Left hindlimb (tissue), 1 donor: ENCODE data around the gene BRICD5.

ENCODE experiments used
- DNase-seq: peaks from one replicate; pipeline ENCODE4 v3.0.0-alpha.2; 2018

The BRICD5 gene

DNA sequence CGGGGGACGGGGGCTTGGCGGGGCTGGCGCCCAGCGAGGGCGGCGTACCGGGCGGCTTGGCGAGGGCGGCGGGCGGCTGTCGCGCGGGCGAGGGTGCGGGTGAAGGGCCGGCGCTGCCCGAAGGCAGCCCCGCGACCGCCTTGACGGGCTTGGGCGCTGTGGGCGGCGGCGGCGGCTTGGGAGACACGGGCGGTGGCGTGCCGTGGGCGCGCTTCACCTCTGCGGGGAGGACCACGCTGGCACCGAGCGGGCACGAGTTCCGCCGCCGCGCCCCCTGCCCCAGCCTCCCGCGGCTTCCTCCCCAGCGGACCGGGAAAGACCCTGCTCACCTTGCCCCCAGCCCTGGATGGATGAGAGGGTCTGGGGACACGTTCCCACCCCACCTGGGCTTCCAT lies 31.6 kb downstream of the BRICD5 start:
- no peak for DNase-seq

DNA sequence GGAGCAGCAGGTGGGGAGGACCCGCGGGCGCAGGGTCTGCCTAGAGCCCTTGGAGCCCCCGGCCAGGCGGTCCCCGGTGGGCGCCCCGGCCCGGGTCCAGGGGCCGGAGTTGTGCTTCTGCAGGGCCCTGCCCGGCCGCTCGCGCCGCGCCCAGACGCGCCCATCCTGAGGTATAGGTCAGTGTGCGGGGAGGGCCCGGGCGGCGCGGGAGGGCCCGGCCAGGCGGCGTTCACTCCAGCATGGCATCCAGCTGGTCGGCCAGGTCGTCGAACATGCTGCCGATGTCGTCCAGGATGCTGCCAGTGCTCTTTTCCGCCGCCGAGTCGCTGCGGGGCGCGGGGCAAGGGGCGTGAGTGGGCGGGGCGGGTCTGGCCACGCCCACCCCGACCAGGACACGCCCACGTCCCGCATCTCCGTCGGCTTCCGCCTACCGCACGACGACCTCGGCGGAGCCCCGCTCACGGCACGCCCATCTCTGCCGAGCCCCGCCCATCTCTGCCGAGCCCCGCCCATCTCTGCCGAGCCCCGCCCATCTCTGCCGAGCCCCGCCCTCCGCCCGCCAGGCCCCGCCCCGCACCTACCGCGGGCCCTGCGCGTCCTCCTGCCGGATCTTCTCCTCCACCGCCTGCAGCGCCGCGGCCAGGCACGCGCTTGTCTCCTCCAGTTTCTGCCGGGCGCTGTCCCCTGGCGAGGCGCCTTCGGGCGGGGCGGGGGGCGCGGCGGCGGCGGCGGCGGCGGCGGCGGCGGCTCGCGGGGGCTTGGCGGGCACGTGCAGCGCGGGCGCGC lies 32.1 kb downstream of the BRICD5 start:
- DNase-seq: no peak

DNA sequence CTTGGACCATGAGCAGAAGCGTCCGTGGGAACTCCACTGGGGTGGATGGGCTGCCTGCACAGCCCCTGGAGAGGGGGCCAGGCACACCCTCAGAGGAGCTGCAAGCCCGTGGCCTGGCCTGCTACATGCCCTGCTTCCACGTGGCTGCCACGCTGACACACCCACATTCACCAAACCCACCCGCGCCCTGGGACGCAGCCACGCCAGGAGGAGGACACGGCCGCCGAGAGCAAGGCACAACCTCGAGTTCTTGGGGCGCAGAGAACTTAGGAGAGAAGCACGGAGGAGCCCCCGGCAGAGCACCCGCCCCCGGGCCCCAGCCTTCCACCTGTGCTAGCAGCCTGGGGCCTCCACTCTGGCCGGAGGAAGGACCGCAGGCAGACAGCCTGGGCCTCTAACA lies 33.1 kb downstream of the BRICD5 start:
- no peak for DNase-seq

DNA sequence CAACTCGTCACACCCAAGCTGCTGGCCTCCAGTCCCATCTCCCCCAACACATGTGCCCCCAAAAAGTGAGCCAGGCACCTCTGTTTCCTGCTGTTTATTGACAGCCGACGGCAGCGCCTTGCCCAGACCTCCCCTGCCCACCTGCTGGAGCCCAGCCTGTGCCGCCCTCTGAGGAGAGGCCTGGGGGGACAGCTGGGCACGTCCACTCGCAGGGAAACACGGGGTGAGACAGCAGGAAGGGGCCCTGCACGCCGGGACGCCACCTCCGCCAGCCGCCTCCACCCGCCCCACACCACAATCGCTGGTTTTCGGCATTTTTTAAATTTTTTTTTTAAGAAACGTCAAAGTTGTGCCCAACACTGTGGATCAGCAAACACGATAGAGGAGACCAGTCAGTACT lies 33.6 kb downstream of the BRICD5 start:
- no peak for DNase-seq

DNA sequence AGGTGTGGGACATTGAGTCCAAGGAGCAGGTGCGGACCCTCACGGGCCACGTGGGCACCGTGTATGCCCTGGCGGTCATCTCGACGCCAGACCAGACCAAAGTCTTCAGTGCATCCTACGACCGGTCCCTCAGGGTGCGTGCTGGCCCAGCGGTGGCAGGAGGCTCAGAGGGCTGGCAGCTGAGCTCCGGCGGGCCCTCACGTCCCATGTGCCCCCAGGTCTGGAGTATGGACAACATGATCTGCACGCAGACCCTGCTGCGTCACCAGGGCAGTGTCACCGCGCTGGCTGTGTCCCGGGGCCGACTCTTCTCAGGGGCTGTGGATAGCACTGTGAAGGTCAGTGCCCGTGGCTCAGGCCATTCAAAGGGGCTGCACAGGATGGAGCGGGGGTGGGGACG lies 34.6 kb downstream of the BRICD5 start:
- no peak for DNase-seq

DNA sequence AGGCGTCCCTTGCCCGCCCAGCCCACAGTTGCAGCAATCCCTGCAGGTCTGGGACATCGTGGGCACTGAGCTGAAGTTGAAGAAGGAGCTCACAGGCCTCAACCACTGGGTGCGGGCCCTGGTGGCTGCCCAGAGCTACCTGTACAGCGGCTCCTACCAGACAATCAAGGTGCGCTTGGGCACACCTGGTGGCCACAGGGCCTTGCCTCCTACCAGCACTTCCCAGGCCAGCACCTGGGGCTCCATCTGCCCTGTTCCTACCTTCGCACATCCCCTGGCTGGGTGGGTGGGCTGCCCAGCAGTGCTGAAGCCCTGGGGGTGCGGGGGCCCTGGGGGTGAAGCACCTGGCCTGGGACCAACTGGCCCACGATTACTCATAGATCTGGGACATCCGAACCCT lies 35.2 kb downstream of the BRICD5 start:
- no peak for DNase-seq

DNA sequence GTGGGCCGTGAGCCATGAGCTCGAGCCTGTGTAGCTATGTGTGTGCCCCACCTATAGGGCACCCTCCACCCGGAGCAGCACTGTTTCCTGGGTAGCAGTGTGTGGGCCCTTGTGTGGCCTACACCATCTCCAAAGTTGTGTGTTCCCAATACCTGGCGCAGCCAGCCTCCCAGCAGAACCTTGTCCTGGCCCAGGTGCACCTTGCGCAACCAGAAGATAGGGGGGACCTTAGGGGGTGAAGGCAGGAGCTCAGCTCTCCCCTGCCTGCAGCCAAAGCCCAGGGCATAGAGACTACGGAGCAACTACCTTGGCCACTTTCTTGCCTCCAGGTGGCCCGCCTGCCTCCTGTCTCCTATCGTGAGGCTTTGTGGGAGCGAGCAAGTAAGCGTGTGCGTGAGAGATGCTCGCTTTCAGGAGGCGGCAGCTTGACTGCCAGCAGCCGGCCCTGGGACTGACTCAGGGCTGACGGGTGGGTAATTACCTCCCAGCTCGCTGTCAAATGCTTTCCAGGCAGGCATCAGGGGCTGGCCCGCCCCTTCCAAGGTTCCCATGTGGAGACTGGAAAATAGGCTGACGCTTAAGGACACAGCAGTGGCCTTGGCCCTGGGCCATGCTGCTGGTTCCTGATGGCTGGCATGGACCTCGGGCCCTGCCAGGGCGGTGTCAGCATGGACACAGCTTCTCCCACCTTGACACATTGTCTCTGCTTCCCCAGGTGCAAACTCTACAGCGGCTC lies 36.1 kb downstream of the BRICD5 start:
- DNase-seq: no peak

DNA sequence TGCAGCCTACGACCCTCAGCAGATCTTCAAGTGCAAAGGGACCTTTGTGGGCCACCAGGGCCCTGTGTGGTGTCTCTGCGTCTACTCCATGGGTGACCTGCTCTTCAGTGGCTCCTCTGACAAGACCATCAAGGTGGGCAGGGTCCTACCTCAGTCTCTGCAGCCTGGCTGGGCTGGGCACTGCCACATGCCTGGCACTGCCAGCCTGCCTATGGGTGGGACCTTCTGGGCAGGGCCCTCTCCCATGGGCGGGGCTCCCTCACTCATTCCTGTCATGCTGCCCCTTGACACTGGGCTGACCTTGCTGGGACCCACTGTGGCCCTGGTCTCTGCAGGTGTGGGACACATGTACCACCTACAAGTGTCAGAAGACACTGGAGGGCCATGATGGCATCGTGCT lies 36.7 kb downstream of the BRICD5 start:
- no peak for DNase-seq

DNA sequence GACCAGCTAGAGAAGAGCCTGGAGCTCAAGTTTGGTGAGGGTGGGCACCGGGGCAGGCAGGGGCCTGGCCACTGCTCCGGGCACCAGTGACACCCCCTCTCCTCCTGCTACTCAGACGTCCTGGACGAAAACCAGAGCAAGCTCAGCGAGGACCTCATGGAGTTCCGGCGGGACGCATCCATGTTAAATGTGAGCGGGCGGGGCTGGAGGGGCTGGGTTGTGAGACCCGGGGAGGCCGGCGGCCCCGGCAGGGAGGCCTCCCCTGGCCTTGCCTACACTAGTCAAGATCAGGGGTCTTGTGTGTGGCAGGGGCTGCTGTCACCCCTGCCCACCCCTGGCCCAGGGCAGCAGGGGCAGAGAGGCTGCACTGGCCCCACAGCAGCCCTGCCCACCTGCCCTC lies 37.3 kb downstream of the BRICD5 start:
- no peak for DNase-seq

DNA sequence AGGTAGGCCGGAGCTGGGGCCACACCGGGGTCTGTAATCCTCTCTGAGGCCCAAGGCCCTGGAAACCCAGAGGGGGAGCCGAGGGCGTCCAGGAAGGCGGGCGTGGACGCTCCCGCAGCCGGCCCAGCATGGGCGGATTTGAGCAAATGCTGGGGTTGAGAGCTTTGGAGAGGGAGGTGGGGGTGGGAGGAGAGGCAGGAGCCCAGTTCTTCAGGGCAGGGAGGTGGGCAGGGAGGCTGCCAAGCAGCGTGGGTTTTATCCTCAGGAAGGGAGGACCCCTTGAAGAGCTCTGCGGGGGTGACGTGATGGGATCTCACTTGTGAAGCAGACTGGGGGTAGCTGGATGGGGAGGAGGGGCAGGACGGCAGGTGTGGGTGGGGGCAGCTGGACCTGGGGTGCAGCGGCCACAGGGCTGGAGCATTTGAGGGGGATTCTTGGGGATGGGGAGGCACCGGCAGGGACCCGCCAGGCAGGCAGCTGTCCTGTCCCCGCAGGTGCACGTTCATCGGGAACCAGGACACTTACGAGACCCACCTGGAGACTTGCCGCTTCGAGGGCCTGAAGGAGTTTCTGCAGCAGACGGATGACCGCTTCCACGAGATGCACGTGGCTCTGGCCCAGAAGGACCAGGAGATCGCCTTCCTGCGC lies 37.9 kb downstream of the BRICD5 start:
- DNase-seq: no peak

DNA sequence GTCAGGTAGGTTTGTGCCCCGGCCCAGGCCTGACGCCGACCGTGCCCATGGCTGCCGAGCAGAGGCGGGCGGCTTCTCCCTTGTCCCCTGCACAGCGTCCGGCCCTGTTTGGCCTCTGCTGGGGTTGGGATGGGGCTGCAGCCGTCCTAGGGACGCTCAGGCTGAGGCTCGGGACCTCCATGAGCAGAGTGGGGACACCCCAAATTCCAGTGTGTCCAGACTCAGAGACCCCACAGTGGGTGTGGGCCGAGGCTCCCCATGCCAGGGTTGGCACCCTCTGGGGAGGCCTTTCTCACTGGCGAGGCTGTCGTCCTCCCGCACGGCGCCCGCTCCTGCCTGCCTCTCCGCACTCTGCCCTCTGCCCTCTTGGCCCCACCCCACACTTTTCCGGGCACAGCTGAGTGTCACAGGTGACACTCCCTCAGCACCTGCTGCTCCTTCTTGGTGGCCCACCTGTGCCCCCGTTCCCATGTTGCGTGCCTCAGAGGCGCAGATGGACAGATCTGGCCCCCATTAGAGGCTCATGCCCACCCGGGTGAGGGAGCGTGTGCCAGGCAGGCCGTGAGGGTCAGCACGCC lies 39.0 kb downstream of the BRICD5 start:
- no peak for DNase-seq

DNA sequence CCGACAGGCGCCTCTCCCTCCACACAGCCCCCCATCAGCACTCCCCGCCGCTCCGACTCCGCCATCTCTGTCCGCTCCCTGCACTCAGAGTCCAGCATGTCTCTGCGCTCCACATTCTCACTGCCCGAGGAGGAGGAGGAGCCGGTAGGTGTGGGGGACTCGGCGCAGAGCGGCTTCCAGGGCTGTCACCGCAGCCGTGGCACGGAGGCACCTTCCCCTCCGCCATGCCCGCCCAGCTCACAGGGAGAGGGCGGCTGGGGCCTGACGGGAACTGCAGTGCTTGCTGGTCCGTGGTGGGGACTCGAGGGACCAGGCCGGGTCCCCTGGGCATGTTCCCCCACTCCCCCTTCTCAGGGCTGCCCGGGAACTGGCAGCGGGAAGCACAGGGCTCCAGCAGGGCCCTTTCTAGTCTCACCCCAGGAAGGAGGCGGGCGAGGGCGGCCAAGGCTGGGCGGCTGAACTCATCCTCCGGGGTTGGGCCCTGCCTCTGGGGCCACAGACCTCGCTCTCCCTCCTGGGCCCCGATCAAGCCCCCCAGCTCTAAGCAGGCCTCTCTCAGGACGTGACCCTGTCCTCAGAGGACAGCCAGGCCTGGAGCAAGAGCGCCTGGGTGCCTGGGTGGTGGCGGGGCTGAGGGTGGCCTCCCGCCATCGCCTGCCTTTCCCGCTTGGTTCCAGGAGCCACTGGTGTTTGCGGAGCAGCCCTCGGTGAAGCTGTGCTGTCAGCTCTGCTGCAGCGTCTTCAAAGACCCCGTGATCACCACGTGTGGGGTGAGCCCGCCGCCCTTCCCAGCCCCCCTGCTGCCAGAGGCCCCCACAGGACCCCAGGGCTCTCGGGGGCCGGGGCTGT lies 39.9 kb downstream of the BRICD5 start:
- DNase-seq: no peak

DNA sequence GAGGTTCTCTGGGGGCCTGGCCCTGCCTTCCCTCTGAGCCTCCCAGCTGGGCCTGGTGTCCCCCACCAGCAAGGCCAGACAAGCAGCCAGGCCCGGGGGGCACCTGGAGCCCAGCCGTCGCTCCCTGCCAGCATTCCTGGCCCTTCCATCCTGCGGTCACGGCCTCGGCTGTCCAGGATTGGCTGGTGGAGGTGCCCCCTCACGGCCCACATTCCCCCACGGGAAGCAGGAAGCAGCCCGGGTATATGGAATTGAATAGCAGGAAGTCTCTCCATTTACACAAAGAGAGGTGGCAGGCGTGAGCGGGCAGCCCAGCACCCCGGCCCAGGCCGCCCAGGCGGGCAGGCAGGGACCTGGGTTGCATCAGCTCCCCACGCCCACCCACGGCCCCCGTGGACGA lies 40.6 kb downstream of the BRICD5 start:
- DNase-seq: no peak

DNA sequence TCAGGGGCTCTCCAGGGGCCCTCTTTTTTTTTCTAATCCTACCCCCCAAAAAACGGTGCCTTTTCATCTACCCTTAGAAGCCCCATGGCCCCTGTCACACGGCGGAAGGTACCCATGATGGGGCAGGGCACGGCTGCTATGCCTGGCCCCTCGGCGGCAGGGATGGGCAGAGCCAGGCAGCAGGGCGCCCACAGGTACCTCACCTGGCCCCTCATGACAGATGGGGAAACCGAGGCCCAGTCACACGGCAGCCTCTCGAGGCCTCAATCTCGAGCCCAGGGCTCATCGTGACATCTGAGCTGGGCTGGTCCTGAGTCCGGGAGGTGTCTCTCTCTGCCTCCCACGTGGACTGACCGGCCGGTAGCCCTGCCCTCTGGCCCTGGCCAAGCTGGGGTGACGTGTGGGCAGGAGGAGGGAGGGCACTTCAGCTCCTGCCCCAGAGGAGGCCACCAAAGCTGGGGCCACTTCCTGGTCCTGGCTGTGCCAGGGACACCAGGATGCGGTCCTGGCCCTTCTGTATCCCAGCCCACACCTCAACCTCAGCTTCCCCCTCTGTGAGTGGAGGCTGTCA lies 43.5 kb downstream of the BRICD5 start:
- no peak for DNase-seq

DNA sequence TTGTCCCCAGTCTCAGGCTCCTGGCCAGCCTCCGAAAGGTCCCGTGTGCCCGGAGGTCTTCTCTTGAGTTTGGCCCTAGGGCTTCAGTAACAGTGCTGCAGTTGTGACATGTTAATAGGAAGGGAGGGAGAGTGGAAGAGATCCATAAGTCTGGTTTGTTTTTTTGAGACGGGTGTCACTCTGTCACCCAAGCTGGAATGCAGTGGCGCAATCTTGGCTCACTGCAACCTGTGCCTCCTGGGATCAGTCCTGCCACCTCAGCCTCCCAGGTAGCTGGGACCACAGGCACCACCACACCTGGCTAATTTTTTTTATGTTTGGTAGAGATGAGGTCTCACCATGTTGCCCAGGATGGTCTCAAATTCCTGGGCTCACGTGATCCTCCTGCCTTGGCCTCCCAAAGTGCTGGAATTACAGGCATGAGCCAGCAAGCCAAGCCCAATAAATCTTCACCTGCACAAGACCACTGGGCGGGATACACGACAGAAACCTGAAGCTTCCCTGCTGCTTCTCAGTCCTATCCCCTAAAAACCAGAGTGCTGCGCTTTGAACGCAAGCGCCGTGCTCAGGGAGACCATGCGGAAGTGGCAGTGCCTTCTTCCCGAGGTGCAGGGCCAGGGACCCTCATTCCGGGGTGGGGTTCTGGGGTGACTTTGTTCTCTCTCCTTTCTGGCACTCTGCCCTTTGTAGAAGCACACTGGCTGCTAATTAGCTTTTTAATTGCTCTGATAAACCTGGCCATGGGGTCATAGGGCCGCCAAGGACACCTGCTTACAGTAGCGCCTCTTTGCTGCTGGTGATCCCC lies 44.2 kb downstream of the BRICD5 start:
- no peak for DNase-seq

DNA sequence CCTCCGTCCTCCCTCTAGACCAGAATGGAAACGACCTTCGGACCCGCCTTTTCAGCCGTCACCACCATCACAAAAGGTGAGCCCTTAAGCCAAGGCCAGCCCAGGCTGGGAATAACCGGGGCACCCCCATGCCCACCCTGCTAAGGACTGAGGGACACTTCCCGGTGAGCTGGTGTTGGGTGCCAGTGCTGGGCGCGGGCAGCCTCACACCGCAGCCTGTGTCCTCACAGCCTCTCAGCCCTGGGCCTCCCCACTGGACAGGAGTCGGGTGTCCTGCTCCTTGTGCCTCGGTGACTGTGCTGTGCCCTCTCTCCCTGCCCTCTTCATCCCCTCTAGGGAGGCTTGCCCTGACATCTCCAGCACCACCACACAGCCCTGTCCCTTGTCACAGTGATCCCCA lies 44.8 kb downstream of the BRICD5 start:
- no peak for DNase-seq

DNA sequence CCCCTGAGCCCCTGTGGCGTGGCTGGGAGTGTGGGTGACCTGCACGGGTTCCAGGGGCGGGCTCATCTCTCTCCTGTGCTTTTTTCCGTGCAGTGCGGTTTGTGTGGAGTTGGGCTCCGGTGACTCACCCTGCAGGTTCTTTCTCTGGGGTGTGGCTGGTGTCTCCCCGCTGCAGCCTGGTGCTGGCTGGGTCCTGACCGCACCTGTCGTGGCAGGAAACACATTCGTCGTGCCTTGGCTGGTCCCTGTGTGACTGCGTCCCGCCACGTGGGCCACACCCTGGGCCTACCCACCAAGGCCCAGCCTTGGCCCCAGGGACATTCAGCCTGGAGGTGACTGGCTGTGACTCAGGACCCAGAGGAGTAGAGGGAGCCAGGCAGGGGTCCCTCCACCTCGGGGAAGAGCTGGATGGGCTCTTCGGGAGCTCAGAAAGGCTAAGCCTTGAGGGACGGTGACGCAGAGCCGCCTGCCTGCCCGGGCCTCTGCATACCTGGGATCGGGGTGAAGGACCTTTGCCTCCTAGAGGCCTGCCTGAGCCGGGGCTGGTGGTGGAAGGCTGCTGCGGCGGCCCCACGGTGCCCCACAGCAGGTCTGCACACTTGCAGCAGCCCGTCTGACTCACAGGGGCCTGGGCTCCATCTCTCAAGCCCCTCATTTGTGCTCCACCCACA lies 47.3 kb downstream of the BRICD5 start:
- no peak for DNase-seq

DNA sequence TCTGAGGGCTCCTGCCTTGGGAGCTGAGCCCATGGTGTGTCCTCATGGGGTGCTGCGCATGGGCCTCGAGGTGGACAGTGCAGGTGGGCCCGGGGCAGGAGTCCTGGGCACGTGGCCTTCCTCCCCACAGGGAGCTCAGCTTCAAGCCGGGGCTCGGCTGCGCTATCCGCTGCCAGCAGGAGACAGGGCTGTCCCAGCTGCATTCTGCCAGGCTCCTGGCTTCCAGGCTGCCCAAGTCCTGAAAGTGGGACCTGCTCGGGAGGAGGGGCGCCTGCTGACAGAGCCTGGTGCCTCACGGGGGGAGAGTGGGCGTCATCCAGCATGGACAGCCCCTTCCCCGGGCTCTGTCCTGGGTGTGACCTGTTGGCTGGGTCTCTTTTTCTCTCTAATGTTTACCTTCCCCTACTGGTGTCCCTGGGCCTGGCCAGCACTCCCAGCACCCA lies 48.0 kb downstream of the BRICD5 start:
- DNase-seq: no peak

DNA sequence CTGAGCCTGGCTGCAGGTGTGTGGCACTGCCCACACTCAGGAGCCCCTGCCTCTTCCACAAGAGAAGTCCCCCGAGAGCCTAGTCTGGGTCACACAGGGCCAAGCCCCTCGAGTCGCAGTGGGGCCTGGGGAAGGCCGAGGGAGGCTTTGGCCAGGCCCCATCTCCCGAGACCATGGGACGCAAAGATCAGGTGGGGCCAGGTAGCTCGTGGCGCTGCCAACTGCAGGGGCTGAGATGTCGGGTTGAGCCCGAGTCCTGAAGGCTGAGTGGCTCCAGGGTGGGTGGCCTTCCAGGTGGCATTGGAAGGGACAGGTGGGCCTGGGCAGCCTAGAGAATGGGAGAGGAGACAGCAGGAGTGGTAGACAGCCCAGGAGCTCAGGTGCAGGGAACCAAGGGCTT lies 48.8 kb downstream of the BRICD5 start:
- no peak for DNase-seq

DNA sequence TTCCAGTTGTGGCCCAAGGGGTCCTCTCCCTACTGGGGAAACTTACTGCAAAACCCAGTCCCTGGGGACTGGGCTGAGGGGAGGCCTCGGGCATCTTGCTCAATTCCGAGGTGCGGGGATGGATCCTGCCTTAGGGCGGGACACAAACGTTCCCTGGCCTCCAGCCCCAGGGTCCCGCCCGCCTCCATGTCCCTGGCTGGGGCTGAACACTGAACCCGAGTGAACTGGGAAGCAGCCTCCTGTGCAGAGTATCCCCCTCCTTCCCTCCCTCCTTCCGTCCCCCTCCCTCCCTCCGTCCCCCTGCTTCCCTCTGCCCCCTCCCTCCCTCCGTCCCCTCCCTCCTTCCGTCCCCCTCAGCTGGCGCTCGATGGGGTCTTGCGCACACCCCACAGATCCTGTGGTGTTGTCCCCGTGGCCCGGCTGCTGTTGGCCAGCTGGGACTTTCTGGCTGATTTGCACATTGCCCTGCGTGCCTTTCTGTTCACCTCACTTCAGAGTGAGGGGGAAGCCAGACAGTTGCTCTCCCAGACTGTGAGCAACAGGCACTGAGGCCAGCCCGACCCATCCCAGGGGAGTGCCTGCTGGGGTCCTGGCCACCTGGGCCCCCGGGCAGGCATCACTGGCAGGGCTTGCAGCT lies 49.6 kb downstream of the BRICD5 start:
- no peak for DNase-seq
